Keratinocyte (primary cell): Measurements from ENCODE around the gene STARD10. TPM values are rescaled to one million over a fixed set of nuclear protein-coding genes. Genes with fewer than 3 reads are reported as not detected.

Source experiments
- DNase-seq: peaks from one replicate; pipeline ENCODE4 v3.0.0-alpha.2; 2011; ENCODE audit warnings: low read depth, missing footprints, low spot score
- FAIRE-seq: peaks from 2 replicates; lab custom pipeline; 2011; peaks lifted over from hg19 to GRCh38; lab: Jason Lieb, UNC
- H2AFZ ChIP-seq: 2 replicates; pipeline ENCODE4 v1.6.0; 2012; ENCODE audit warnings: low read length, control low read depth, inconsistent platforms; ENCODE audit not compliant: control insufficient read depth
- H3K27ac ChIP-seq: 2 replicates; pipeline ENCODE4 v1.5.1; 2011; ENCODE audit warnings: low read length; ENCODE audit not compliant: control insufficient read depth, insufficient read depth
- H3K27me3 ChIP-seq: 3 replicates; pipeline ENCODE4 v1.6.0; 2011; ENCODE audit warnings: low read length; ENCODE audit not compliant: control insufficient read depth, insufficient read depth; ENCODE audit errors: extremely low read depth
- H3K36me3 ChIP-seq, 2 experiments: 2 replicates in 1 of 2; 3 replicates in 1 of 2; pipeline ENCODE4 v1.5.1; 2011; ENCODE audit warnings: low read length in 2 of 2, mild to moderate bottlenecking in 1 of 2; ENCODE audit not compliant: control insufficient read depth in 2 of 2, insufficient read depth in 2 of 2; ENCODE audit errors: extremely low read depth in 1 of 2
- H3K4me1 ChIP-seq: 3 replicates; pipeline ENCODE4 v1.5.1; 2011; ENCODE audit warnings: low read length; ENCODE audit not compliant: control insufficient read depth, insufficient read depth; ENCODE audit errors: extremely low read depth
- H3K4me2 ChIP-seq: 3 replicates; pipeline ENCODE4 v1.6.0; 2011; ENCODE audit warnings: low read depth, low read length; ENCODE audit not compliant: control insufficient read depth, insufficient read depth; ENCODE audit errors: extremely low read depth
- H3K4me3 ChIP-seq, 3 experiments: fragments of 200-600 bp in 1 of 3; sonication (generic) in 1 of 3; 2 replicates in 2 of 3; 3 replicates in 1 of 3; pipeline ENCODE4 v1.5.1; 2011 to 2016; ENCODE audit warnings: low read length in 3 of 3, mild to moderate bottlenecking in 3 of 3, control low read depth in 2 of 3, inconsistent platforms in 1 of 3, low read depth in 1 of 3, mixed read lengths in 1 of 3, mixed run types in 1 of 3, moderate library complexity in 1 of 3; ENCODE audit not compliant: control insufficient read depth in 2 of 3, insufficient read depth in 2 of 3; ENCODE audit errors: extremely low read depth in 1 of 3
- H3K79me2 ChIP-seq: 2 replicates; pipeline ENCODE4 v1.6.0; 2012; ENCODE audit warnings: low read length; ENCODE audit not compliant: control insufficient read depth, insufficient read depth
- H3K9ac ChIP-seq: 3 replicates; pipeline ENCODE4 v1.6.0; 2011; ENCODE audit warnings: low read length; ENCODE audit not compliant: control insufficient read depth, insufficient read depth; ENCODE audit errors: extremely low read depth
- H3K9me1 ChIP-seq: 3 replicates; pipeline ENCODE4 v1.6.0; 2011; ENCODE audit warnings: low read length; ENCODE audit not compliant: control insufficient read depth, insufficient read depth; ENCODE audit errors: extremely low read depth
- H3K9me3 ChIP-seq: 2 replicates; pipeline ENCODE4 v1.5.1; 2012; ENCODE audit warnings: low read depth, low read length; ENCODE audit not compliant: control insufficient read depth
- H4K20me1 ChIP-seq: 3 replicates; pipeline ENCODE4 v1.6.0; 2011; ENCODE audit warnings: low read length; ENCODE audit not compliant: control insufficient read depth, insufficient read depth; ENCODE audit errors: extremely low read depth
- EZH2 ChIP-seq: IDR thresholded peaks from one replicate; pipeline ENCODE4 v1.6.1; 2012; ENCODE audit warnings: inconsistent platforms, mild to moderate bottlenecking, low read length, moderate library complexity
- dilution Hi-C: fragments of 300-500 bp; cut with MboI; formaldehyde crosslinking; loops from one replicate; pipeline ENCODE4 v1.7.0; 2020; ENCODE audit warnings: low sequenced_read_pairs; ENCODE audit not compliant: extremely low pct_ligation_motif_present
- polyA plus RNA-seq, 5 experiments: library from polyadenylated mRNA; depleted of rRNA in 3 of 5; stranded (reverse) in 3 of 5; stranded (forward) in 1 of 5; unstranded in 1 of 5; fragments of >200 nt; gene quantifications; 1 replicate in 1 of 5; 2 replicates in 3 of 5; 3 replicates in 1 of 5; pipeline versions ENCODE4 v1.2.1 to v1.2.3, GENCODE V29; 2011 to 2012; ENCODE audit warnings: missing spikeins in 2 of 5, low read depth in 1 of 5, low replicate concordance in 1 of 5
- TF ChIP-seq, protein P1 (sequence below), 3 experiments: IDR thresholded peaks in 1 of 3; conservative IDR thresholded peaks in 1 of 3; optimal IDR thresholded peaks in 1 of 3; 2 replicates in 2 of 3; 3 replicates in 1 of 3; pipeline versions ENCODE3 to v1.5.1; 2011; ENCODE audit warnings: low read length in 3 of 3, mild to moderate bottlenecking in 3 of 3, moderate library complexity in 2 of 3, control low read depth in 1 of 3, inconsistent platforms in 1 of 3; ENCODE audit not compliant: insufficient read depth in 2 of 3; ENCODE audit errors: extremely low read depth in 1 of 3

Gene STARD10
- polyA plus RNA-seq, 1 donor (not counting 4 experiments of a cell fraction or from before 2014, with no cell fraction given), result 67.0 TPM

DNA sequence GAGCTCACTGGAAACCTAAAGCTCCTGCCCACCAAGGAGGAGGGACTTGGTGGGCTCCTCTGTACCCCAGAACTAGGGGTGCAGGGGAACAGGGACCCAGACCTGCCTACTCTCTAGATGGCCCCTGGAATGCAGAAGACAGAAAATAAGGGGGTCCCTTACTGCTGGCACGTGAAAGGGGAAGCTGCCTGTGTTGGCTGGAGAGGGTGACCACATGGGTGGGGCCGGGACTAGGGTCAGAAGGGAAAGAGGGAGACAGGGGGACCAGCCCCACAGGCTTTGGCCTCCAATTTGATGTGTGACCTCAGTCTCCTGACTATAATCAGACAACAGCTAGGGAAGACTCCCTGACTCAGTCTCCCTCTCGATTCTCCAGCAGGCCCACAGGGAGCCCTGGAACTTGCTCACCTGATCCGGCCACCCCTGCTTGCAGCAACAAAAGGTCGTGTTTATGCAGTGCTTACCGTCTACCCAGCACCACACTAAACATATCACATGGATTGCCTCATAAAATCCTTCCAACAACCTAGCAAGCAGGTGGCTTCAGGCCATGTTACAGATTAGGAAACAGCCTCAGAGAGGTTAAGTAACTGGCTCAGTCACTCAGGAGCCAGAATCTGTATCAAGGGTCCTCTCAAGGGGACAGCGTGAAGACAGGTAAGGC, 51.9 kb downstream of the STARD10 start:
- FAIRE-seq (no peak), DNase-seq (no peak)
- H3K4me2 ChIP-seq, result no peak overlapping the region
- H3K4me1 ChIP-seq, result peaks cover 47% of the 10 kb centered on the region
- peaks cover 37% of the 10 kb centered on the region for H3K79me2 ChIP-seq
- no peak overlapping the region for H3K27ac ChIP-seq
- TF ChIP-seq, protein P1, sequence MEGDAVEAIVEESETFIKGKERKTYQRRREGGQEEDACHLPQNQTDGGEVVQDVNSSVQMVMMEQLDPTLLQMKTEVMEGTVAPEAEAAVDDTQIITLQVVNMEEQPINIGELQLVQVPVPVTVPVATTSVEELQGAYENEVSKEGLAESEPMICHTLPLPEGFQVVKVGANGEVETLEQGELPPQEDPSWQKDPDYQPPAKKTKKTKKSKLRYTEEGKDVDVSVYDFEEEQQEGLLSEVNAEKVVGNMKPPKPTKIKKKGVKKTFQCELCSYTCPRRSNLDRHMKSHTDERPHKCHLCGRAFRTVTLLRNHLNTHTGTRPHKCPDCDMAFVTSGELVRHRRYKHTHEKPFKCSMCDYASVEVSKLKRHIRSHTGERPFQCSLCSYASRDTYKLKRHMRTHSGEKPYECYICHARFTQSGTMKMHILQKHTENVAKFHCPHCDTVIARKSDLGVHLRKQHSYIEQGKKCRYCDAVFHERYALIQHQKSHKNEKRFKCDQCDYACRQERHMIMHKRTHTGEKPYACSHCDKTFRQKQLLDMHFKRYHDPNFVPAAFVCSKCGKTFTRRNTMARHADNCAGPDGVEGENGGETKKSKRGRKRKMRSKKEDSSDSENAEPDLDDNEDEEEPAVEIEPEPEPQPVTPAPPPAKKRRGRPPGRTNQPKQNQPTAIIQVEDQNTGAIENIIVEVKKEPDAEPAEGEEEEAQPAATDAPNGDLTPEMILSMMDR (optimal IDR thresholded peaks at IDR 0.05 in 1 of 3, IDR thresholded peaks at IDR 0.05 in 1 of 3, conservative IDR thresholded peaks at IDR 0.05 in 1 of 3; ENCODE audit: extremely low read depth in 1 of 3, insufficient read depth in 2 of 3, low read length in 3 of 3), result no peak
- no peak for TF ChIP-seq EZH2
- no peaks in the 10 kb centered on the region for H3K9me3 ChIP-seq
- H3K27me3 ChIP-seq, result no peaks in the 10 kb centered on the region
- peaks cover 0 to 14% of the 10 kb centered on the region in 2 experiments for H3K36me3 ChIP-seq
- H2AFZ ChIP-seq, result no peak overlapping the region
- H3K4me3 ChIP-seq, result no peak overlapping the region
- no peaks in the 10 kb centered on the region for H4K20me1 ChIP-seq
- dilution Hi-C loops, result no loop called here
- no peak overlapping the region for H3K9ac ChIP-seq
- peaks cover 3% of the 10 kb centered on the region for H3K9me1 ChIP-seq

DNA sequence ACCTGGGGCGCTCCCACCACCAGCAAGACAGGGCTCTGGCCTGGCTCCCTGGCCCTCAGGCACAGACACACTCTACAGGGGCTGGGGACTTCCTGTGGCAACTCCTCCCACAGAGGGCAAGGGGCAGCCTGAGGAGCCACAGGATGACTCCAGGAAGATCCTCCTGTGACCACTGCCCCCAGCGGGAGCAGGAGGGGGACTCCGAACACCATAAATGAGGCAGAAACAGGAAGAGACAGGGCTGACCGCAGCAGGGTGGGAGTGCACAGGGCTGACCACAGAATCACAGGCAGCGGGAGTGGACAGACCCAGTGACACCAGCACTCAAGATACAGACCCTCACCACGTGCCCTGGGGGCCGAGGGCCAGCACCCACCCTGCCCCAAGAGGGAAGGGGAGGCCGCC, 52.4 kb downstream of the STARD10 start:
- Histone ChIP-seq H3K27me3 (no peaks in the 10 kb centered on the region), H3K4me1 (peaks cover 52% of the 10 kb centered on the region), H3K4me2 (no peak overlapping the region), H3K9me1 (peaks cover 3% of the 10 kb centered on the region), H3K9ac (no peak overlapping the region), H2AFZ (no peak overlapping the region), H3K4me3 (no peak overlapping the region), H4K20me1 (no peaks in the 10 kb centered on the region), H3K9me3 (no peaks in the 10 kb centered on the region), H3K27ac (no peak overlapping the region), H3K79me2 (peaks cover 38% of the 10 kb centered on the region), H3K36me3 (peaks cover 0 to 14% of the 10 kb centered on the region in 2 experiments)
- TF ChIP-seq, protein P1 (optimal IDR thresholded peaks at IDR 0.05 in 1 of 3, IDR thresholded peaks at IDR 0.05 in 1 of 3, conservative IDR thresholded peaks at IDR 0.05 in 1 of 3; ENCODE audit: extremely low read depth in 1 of 3, insufficient read depth in 2 of 3, low read length in 3 of 3), result no peak
- no peak for TF ChIP-seq EZH2
- DNase-seq (no peak), FAIRE-seq (no peak)
- dilution Hi-C loops, result no loop called here
